Measurements from ENCODE around the gene BCL11B.

DNA sequence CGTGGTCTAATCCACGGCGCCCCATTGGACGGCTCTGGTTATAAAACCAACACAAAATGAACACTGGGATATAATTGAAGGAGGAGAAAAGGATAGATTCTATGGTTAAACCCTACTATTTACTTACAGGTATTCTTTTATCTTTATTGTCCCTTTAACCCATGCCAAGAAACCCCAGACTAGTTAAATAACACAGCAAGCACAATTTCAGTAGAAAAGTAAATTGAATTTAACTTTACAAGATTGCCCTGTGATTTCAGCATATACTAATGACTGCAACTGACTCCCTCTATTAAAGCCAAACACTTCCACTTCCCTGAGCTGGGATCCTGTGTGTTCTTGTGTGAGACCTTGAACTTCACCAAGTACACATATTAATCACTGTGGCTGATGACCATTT, 45.3 kb downstream of the BCL11B start:
- TF ChIP-seq POLR2A (IDR thresholded peaks at IDR 0.05; ENCODE audit: low read length) (no peak), GATA1 (IDR thresholded peaks at IDR 0.05; ENCODE audit: low read depth, low read length) (no peak)

Measured in erythroblast (primary cell).